Measurements from ENCODE around the gene UCMA. TPM values are rescaled to one million over a fixed set of nuclear protein-coding genes. Genes with fewer than 3 reads are reported as not detected.

The UCMA gene
- total and polyA plus RNA-seq, 2 of the 4 experiments (the other 2 are of a cell fraction) = not detected

DNA sequence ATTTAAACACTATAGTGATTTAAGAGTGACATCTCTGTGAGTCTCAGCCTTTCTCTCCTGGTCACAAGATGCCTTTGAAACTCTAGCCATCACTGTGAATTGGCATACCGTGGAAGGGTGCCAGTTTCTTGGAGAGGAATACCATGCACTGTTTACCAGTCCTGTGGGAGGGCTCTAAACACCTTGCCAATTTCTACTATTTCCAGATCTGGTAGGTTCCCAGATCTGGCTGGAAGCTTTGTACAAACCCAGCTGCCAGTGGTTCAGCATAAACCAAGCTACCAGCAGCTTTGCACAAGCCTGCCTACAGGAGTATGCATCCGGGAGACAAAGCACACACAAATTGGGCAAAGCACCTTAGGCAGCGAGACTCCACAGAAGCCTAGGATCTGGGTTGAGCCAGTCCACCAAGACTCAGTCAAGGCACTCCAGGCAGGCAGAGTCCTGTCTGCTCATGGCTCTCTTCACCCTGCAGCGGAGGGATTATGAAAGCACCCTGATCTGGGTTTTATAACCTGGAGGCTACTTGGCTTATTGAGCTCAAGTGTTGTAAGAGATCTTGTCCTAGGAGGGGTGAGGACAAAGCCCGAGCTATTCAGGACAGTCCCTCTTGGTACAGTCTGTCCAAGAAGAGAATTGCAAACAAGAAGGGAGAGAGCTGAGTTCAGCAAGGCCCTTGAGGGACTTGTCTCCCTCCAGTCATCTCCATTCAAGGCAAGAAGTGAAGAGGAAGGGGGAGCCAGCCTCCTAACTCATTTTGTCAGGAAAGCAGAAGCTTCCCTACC is 49.3 kb downstream of the UCMA start:
- no peaks in the 10 kb centered on the region for H3K27me3 ChIP-seq (ENCODE audit: control insufficient read depth, insufficient read depth, low read length)
- no peak overlapping the region for H2BK120ac ChIP-seq (ENCODE audit: low read depth, low read length)
- no peak overlapping the region for H3K14ac ChIP-seq (replicated peaks; ENCODE audit: low read depth, low read length)
- H2AFZ ChIP-seq (replicated peaks; ENCODE audit: low read length, poor library complexity) = no peak overlapping the region
- H3K18ac ChIP-seq (ENCODE audit: low read depth, low read length) = no peak overlapping the region
- H3K4me3 ChIP-seq (ENCODE audit: insufficient read depth, low read depth, low read length) = no peak overlapping the region
- ChIA-PET POLR2A (ENCODE audit: unreplicated experiment) (no interaction called here), CTCF (interaction anchor here (0.7 kb wide), 1 partner anchor 10 kb away, joined by 3 read pairs; no protein-coding TSS in a partner anchor)
- H3K4ac ChIP-seq (ENCODE audit: low read depth, low read length) = no peak overlapping the region
- H4K8ac ChIP-seq (ENCODE audit: low read depth in 2 of 2, low read length in 2 of 2) = no peak overlapping the region
- peaks cover 8% of the 10 kb centered on the region for H3K36me3 ChIP-seq (ENCODE audit: control insufficient read depth, insufficient read depth, low read length)
- H3K4me2 ChIP-seq (ENCODE audit: low read depth, low read length) = no peak overlapping the region
- no peak for DNase-seq
- H4K20me1 ChIP-seq (ENCODE audit: insufficient read depth, low read length) = no peaks in the 10 kb centered on the region
- intact Hi-C loops (cut with micrococcal nuclease) = no loop called here
- no peak overlapping the region for H2AK5ac ChIP-seq (ENCODE audit: low read depth, low read length)
- BruUV-seq (replicated peaks) = no TSS peak
- H3K79me1 ChIP-seq (ENCODE audit: low read depth in 1 of 2, low read length in 2 of 2) = no peaks in the 10 kb centered on the region
- H2BK5ac ChIP-seq (ENCODE audit: low read depth, low read length, poor library complexity, severe bottlenecking) = no peak overlapping the region
- in situ Hi-C loops (cut with MboI; ENCODE audit: low sequenced_read_pairs) = no loop called here
- H3K27ac ChIP-seq (ENCODE audit: insufficient read depth, low read length) = no peak overlapping the region
- dilution Hi-C loops (cut with HindIII; ENCODE audit: low sequenced_read_pairs, unreplicated experiment) = no loop called here
- no peak overlapping the region for H2BK15ac ChIP-seq (ENCODE audit: low read depth, low read length)
- H3K4me1 ChIP-seq (ENCODE audit: control insufficient read depth, insufficient read depth, low read length) = no peaks in the 10 kb centered on the region; the same call in 1 of the 2 replicates
- 100% methylated on average over 2 of the region's 5 CpGs; no CpG with 5 or more reads in 1 of the 2 experiments for WGBS, 2 experiments (ENCODE audit: extremely low coverage in 2 of 2, insufficient read length in 1 of 2)
- no peak overlapping the region for H2AK9ac ChIP-seq (replicated peaks; ENCODE audit: low read depth, low read length, poor library complexity)
- no peak overlapping the region for H2BK20ac ChIP-seq (ENCODE audit: low read depth, low read length)
- no peaks in the 10 kb centered on the region for H3K9me3 ChIP-seq (ENCODE audit: control insufficient read depth, insufficient read depth, low read length)
- H3K9me1 ChIP-seq (ENCODE audit: insufficient read depth, low read length) = no peaks in the 10 kb centered on the region
- no peak overlapping the region for H3K56ac ChIP-seq (ENCODE audit: extremely low read depth, insufficient read depth, low read length)
- no peak overlapping the region for H3K9ac ChIP-seq (ENCODE audit: low read depth, low read length)
- ATAC-seq (ENCODE audit: low read depth) = no peak
- H3K23ac ChIP-seq (ENCODE audit: low read depth, low read length) = no peak overlapping the region
- no peak overlapping the region for H4K91ac ChIP-seq (ENCODE audit: insufficient read depth, low read depth, low read length)
- no peak overlapping the region; the same call in 1 of the 2 replicates for H4K5ac ChIP-seq (ENCODE audit: low read depth, low read length)
- TF ChIP-seq SMC3 (IDR thresholded peaks at IDR 0.05; ENCODE audit: low read depth, low read length) = no peak
- TF ChIP-seq RAD21 (IDR thresholded peaks at IDR 0.05; ENCODE audit: low read length) = no peak
- no peak for TF ChIP-seq CHD1 (IDR thresholded peaks at IDR 0.05; ENCODE audit: low read depth, low read length)
- TF ChIP-seq, protein P1, sequence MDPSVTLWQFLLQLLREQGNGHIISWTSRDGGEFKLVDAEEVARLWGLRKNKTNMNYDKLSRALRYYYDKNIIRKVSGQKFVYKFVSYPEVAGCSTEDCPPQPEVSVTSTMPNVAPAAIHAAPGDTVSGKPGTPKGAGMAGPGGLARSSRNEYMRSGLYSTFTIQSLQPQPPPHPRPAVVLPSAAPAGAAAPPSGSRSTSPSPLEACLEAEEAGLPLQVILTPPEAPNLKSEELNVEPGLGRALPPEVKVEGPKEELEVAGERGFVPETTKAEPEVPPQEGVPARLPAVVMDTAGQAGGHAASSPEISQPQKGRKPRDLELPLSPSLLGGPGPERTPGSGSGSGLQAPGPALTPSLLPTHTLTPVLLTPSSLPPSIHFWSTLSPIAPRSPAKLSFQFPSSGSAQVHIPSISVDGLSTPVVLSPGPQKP (IDR thresholded peaks at IDR 0.05; ENCODE audit: borderline replicate concordance, low read depth, low read length) = no peak
- TF ChIP-seq MAZ (IDR thresholded peaks at IDR 0.05; ENCODE audit: borderline replicate concordance, low read depth, low read length) = no peak
- TF ChIP-seq, protein P2, sequence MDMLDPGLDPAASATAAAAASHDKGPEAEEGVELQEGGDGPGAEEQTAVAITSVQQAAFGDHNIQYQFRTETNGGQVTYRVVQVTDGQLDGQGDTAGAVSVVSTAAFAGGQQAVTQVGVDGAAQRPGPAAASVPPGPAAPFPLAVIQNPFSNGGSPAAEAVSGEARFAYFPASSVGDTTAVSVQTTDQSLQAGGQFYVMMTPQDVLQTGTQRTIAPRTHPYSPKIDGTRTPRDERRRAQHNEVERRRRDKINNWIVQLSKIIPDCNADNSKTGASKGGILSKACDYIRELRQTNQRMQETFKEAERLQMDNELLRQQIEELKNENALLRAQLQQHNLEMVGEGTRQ (IDR thresholded peaks at IDR 0.05; ENCODE audit: low read depth, low read length) = no peak
- TF ChIP-seq, protein P3, sequence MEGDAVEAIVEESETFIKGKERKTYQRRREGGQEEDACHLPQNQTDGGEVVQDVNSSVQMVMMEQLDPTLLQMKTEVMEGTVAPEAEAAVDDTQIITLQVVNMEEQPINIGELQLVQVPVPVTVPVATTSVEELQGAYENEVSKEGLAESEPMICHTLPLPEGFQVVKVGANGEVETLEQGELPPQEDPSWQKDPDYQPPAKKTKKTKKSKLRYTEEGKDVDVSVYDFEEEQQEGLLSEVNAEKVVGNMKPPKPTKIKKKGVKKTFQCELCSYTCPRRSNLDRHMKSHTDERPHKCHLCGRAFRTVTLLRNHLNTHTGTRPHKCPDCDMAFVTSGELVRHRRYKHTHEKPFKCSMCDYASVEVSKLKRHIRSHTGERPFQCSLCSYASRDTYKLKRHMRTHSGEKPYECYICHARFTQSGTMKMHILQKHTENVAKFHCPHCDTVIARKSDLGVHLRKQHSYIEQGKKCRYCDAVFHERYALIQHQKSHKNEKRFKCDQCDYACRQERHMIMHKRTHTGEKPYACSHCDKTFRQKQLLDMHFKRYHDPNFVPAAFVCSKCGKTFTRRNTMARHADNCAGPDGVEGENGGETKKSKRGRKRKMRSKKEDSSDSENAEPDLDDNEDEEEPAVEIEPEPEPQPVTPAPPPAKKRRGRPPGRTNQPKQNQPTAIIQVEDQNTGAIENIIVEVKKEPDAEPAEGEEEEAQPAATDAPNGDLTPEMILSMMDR (conservative IDR thresholded peaks at IDR 0.05; ENCODE audit: low read depth, low read length) = no peak
- TF ChIP-seq RCOR1 (IDR thresholded peaks at IDR 0.05; ENCODE audit: insufficient replicate concordance, low read length) = no peak
- TF ChIP-seq MXI1 (IDR thresholded peaks at IDR 0.05; ENCODE audit: borderline replicate concordance, low read depth, low read length) = no peak
- no peak for TF ChIP-seq POLR2A (IDR thresholded peaks at IDR 0.05; ENCODE audit: low read depth, low read length)
- no peak for TF ChIP-seq CEBPB (IDR thresholded peaks at IDR 0.05; ENCODE audit: low read depth, low read length)
- no peak for TF ChIP-seq BHLHE40 (IDR thresholded peaks at IDR 0.05; ENCODE audit: low read depth, low read length)
- TF ChIP-seq NFE2L2 (IDR thresholded peaks at IDR 0.05; ENCODE audit: low read depth, low read length) = no peak
- no peak for TF ChIP-seq MAFK (IDR thresholded peaks at IDR 0.05; ENCODE audit: low read depth, low read length)
- TF ChIP-seq FOS (IDR thresholded peaks at IDR 0.05; ENCODE audit: low read depth, low read length) = no peak
